Amniotic stem cell (primary cell): ENCODE results near the gene LARGE1.

Source experiments
- DNase-seq: peaks from one replicate; lab custom pipeline; 2025; lab: John Stamatoyannopoulos, UW

The LARGE1 gene

GRCh38 chr22:33920197-33920540, at the start of gene LARGE1:
Gene LARGE1, minus strand, starts transcription at chr22:33920476.
- no peak for DNase-seq

DNA sequence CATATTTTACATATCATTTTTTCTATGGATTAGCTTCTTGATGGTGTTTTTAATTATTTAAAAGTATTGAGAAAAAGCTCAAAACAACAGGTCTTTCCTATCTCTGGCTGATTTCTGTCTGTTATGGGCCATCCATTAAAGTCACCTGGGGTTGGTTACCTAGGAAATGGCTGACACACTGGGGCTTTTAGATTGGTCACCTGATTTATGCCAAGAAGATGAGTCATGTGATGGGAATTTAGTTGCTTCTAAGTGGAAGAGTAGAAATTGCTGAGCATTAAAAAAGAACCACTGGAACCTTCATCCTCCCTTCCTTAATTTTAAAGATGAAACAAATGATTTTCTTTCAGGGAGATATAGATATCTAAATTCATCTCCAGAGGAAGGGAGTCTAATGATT, 48.8 kb upstream of the LARGE1 start:
- no peak for DNase-seq

GRCh38 chr22:33964121-33964520, 43.8 kb upstream of the LARGE1 start:
- DNase-seq, result no peak

DNA sequence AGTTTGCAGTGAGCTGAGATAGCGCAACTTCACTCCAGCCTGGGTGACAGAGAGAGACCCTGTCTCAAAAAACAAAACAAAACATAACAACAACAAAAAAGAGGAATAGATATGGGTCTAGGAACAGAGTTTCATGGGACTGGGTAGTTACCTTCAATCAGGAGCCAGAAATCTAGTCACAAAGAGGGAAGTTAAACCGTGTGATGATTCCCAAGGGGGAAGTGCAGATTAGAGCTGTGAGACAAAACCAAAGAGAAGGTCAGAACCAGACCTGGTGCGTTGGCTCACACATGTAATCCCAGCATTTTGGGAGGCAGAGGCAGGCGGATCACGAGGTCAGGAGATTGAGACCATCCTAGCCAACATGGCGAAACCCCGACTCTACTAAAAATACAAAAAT, 42.1 kb upstream of the LARGE1 start:
- no peak for DNase-seq

DNA sequence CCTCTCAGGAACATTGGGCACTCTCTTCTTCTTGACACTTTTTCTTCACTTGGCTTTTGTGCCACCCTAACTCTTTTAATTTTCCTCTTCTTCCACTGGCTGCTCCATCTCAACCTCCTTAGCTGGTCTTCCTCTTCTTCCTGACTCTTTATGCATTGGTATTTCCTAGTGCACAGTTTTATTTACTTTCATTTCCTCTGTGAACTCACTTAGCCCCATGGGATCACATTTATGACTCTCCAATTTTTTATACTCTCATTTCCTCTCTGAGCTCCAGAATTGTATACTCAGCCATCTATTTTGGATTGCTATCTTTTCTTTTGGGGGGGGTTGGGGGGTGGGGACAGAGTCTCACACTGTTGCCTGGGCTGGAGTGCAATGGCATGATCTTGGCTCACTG, 38.5 kb upstream of the LARGE1 start:
- no peak for DNase-seq

DNA sequence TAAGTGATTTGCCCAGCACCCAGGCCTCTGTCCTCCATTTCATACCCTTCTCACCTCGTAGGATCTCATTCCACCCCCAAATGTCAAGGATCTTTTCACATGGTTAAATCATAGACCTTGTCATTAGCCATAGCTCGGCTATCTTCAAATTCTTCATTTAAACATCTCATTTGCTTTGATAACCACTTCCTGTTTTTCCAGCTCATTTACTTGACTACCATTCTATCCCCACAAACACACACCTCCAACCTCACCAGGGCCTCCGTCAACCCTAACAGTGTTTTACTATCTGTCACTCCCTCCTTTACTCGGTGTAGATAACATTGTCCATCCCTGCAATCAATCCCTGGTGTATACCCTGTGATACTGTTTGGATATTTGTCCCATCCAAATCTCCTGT, 36.8 kb upstream of the LARGE1 start:
- DNase-seq, result no peak

DNA sequence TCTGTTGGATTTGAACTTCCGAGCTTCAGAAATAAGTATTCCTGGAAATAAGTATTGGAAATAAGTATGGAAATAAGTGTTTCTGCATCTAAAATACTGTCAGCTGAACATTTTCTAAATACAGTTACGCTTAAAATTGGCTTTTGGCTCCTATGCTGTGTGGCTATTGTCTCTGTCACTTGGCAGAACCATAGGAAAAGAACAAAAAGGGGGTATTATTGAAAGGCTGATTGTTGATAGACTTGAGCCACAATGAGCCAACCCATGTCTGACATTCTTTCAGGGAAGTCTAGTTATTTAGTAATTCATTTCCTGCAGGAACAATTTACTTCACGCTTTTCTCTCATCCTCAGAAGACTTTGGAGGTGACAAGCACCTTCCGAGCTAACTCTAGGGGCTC, 32.5 kb upstream of the LARGE1 start:
- no peak for DNase-seq

GRCh38 chr22:33940741-33941140, 20.5 kb upstream of the LARGE1 start:
- DNase-seq, result no peak

- no peak for DNase-seq
These were observed 12.7 kb upstream of the LARGE1 start for GRCh38 chr22:33932997-33933396.

GRCh38 chr22:33931406-33931805, 11.1 kb upstream of the LARGE1 start:
- no peak for DNase-seq

DNA sequence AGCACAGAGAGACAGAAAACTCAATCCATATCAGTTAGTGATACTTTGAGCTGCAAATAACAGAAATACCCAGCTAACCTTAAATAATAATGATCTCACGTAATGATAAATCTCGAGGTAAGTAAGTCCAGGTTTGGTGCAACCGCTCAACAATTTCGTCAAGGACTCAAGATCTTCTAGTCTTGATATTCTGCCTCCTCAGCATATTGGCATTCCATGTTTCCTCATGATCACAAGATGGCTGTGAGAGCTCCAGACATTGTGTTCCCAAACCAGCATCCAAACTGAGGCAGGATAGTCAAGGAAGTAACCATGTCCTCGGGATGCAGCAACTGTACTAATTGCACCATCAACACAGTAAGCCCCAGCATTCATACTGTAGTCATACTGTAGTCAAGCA, 7.5 kb upstream of the LARGE1 start:
- no peak for DNase-seq

DNA sequence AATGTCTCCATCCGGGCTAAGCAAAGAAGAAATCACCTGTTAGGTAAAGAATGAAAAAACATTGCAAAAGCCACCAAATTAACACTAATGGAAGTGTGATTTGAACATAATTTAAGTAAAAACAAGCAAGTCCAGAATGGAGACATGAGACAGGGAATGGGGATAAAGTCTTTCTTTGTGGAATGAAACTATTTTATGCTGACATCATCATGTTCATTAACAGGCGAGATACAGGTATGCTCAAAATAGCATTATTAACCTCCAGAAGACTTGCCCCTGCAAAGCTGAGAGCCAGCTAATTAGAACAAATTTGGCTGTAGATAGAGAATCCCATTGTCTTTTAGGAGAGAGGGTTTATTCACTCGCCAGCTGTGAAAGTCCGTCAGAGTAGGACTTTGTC, 4.9 kb upstream of the LARGE1 start:
- no peak for DNase-seq

GRCh38 chr22:33923660-33924246, 3.5 kb upstream of the LARGE1 start:
- peak; percentile 63 for DNase-seq

GRCh38 chr22:33923033-33923432, 2.8 kb upstream of the LARGE1 start:
- no peak for DNase-seq

GRCh38 chr22:33922349-33922681, 2.0 kb upstream of the LARGE1 start:
- no peak for DNase-seq

DNA sequence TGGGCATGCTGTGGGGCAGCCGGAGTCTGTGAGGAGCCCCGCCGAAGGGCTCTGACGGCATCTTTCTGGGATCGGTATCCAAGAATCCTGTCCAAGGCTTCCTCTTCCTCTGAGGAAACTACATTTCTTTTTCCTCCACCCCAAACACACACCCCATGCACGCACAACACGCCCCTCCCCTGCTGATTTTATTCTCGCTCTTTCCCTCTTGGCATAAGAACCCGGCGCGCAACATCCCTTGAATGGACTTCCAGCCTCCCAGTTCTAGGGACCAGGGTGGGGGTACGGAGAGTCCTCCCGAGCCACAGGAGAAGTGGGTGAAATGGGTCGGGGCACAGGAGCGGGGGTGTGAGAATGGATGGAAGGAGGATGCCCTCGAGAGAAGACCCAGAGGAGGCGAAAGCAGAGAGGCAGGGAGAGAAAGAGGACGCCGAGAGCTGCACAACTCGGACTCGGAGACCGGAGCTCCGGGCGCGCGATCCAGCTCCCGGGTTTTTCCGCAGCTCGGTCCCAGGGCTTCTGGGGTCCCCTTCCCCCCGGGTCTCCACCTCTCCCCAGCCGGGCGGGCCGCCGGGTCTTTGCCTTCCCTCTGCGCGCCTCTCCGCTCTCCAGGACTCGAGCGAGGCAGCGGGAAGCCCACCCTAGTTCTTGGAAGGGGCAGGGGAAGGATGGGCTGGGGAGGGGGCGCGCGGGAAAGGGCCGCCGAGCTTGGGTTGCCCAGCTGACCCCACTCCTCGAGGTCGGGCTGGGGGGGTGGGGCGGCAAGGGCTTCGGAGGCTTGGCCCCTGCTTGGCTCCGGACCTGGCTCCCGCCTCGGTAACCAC, 1.5 kb upstream of the LARGE1 start:
- peak; percentile 53 for DNase-seq

DNA sequence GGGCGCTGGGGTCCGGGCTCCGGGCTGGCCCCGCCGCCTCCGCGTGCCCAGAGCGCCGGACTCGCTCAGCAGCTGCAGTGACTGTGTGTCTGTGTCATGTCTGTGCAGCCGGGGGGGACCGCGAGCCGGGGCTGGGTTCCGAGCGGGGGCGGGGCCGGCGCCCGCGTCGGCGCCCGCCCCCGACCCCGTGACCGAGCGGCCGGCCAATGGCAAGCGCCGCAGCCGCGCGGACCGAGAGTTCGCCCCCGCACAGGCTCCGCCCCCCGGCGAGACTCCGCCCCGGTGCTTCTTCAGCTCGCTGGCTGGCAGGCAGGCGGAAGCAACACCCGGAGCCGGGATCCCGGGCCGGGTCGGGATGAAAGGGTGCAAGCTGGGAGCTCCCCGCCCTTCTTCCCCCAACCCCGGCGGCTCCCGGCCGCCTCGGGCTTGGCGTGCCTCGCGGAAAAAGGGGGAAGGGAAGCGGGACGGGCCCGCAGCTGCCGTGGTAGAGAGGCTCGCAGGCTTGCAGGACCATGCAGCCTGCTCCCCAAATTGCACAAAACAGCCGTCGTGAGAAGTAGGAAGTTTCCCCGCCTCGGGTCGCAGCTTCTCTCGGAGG, 750 bp upstream of the LARGE1 start:
- DNase-seq, result peak; percentile 91

DNA sequence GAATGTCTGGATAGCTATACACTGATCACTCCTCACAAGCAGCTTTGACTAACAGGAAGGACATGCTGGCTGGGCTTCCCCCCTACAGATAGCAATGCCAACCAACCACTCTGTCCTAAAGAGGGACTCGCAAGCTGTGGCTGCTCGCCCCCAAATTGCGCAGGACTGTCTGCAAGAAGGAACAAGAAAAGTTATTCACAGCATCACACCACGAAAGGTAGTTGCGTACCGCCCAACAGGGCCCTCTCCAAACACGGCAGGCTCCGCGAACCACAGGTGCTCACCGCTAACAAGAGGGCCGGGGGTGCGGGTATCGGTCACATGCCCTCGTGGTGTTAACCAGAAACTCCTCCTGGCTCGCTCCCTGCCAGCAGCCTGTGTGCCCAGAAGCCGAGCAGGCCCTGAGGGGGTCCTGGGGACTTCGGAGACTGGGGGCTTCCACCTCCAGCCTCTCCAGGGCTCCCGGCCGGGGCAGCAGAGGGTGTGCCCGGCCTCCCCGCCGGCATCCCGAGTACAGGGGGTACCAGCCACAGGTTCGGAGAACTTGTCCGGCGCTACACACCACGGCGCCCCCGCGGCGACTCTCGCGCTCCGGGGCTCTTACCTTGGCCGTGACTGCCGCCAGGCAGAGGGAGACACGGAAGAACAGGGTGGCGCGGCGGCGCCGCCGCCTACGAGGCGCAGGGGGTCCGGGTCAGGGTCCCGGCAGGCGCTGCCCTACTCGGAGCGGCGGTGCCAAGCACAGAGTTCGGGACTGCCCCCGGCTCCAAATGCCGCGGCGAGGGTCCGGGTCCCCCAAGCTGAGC, 682 bp downstream of the LARGE1 start:
- DNase-seq, result no peak

DNA sequence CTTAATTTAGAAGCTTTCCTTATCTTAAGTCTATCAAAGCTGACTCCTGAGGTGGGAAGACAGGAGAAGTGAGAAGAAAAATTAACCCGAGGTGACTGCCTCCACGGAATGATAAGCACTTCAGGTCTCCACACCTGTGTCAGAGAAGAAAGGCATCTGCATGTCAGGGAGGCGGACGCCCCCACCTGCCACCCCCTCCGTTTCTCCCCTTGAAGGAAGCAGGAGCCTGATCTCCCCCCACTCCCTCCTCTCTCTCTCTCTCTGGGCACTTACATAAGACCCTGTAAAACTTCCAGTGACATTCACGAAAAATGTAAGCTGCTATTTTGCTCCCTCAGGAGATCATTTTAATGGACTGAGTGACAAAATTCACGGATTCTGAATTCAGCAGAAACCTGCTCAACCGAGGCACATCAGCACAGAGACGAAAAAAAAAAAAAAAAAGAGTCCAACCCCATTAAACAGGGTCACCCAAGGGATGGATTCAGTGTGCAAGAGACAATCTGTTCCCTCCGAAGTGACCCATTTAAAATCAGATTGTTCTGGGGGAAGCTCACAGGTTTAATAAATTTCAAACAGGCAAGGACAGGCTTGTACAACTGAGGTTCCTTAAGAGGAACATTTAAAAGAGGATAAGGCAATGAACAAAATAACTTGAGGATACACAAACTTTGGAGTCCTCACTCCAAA, 1.5 kb downstream of the LARGE1 start:
- DNase-seq, result no peak

- DNase-seq, result no peak
These were observed 2.4 kb downstream of the LARGE1 start for GRCh38 chr22:33917744-33918406.

DNA sequence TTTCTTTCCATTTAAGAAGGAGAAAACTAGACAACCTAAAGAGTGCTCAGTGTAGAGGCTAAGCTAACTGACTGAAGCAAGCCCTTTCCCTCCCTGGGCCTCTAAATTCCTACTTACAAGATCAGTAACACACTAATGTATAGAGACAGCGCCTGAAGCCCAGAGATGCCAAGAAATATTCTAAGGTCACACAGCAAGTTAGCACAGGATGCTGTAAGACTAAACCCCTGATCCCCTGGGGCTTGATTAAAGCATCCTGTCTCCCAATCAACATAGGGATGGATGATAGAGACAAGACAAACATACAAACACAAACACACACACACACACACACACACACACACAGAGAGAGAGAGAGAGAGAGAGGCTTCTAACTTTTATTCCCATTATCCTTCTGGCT, 5.6 kb downstream of the LARGE1 start:
- DNase-seq, result no peak

GRCh38 chr22:33914131-33914530, 6.1 kb downstream of the LARGE1 start:
- DNase-seq, result no peak
